H1 (cell line): Measurements from ENCODE around the gene FOXO6. TPM values are rescaled to one million over a fixed set of nuclear protein-coding genes. Genes with fewer than 3 reads are reported as not detected.

Experiments
- CBX8 ChIP-seq: fragments of 300-800, 300-1000 bp; sonication (generic); IDR thresholded peaks from 2 replicates; pipeline ENCODE4 v1.7.1; 2016; ENCODE audit warnings: low read depth, low read length, borderline replicate concordance
- CREB1 ChIP-seq: IDR thresholded peaks from 2 replicates; pipeline ENCODE4 v1.6.1; 2012; ENCODE audit warnings: inconsistent platforms
- JUN ChIP-seq: IDR thresholded peaks from 2 replicates; pipeline ENCODE4 v1.6.1; 2011; ENCODE audit warnings: low read depth, mild to moderate bottlenecking, improper control_type of control experiment, low read length
- MAFK ChIP-seq: IDR thresholded peaks from 2 replicates; pipeline ENCODE4 v1.6.1; 2012; ENCODE audit warnings: low read depth, mild to moderate bottlenecking, improper control_type of control experiment, low read length
- POLR2A ChIP-seq, 2 experiments: IDR thresholded peaks; 1 replicate in 1 of 2; 2 replicates in 1 of 2; pipeline ENCODE4 v1.6.1; 2011; ENCODE audit warnings: low read depth in 2 of 2, low read length in 2 of 2, mild to moderate bottlenecking in 2 of 2; ENCODE audit errors: control extremely low read depth in 1 of 2
- POU5F1 ChIP-seq: IDR thresholded peaks from 2 replicates; pipeline ENCODE4 v1.6.1; 2011; ENCODE audit warnings: low read depth, mild to moderate bottlenecking, low read length, moderate library complexity
- SIN3A ChIP-seq, 2 experiments: IDR thresholded peaks in 1 of 2; conservative IDR thresholded peaks in 1 of 2; 2 replicates each; pipeline ENCODE4 v1.6.1; 2011 to 2012; ENCODE audit warnings: low read length in 2 of 2, improper control_type of control experiment in 1 of 2, low read depth in 1 of 2, mild to moderate bottlenecking in 1 of 2
- SIRT6 ChIP-seq: IDR thresholded peaks from one replicate; pipeline ENCODE4 v1.7.1; 2012; ENCODE audit warnings: low read length, inconsistent platforms
- polyA plus RNA-seq, 7 experiments: library from polyadenylated mRNA; depleted of rRNA in 3 of 7; stranded (reverse) in 5 of 7; unstranded in 2 of 7; fragments of >200 nt in 5 of 7; fragments of 200-250 nt in 2 of 7; gene quantifications; 1 replicate in 5 of 7; 2 replicates in 1 of 7; 4 replicates in 1 of 7; pipeline versions ENCODE4 v1.2.1 to v1.2.3, GENCODE V29; 2011 to 2013; ENCODE audit warnings: missing spikeins in 2 of 7, mixed read lengths in 2 of 7
- total RNA-seq: library from RNA; stranded (reverse); fragmentation: NEBNext Ultra II Directional; extraction: Animal tissue kit (Norgen Biotek cat#: 25700); gene quantifications from 2 replicates; pipeline ENCODE4 v1.2.1, GENCODE V29; 2021

The FOXO6 gene
- total and polyA plus RNA-seq, 2 of the 8 experiments (the other 6 are each of a cell fraction or from before 2014, with no cell fraction given), result 0.59 to 3.0 TPM

DNA sequence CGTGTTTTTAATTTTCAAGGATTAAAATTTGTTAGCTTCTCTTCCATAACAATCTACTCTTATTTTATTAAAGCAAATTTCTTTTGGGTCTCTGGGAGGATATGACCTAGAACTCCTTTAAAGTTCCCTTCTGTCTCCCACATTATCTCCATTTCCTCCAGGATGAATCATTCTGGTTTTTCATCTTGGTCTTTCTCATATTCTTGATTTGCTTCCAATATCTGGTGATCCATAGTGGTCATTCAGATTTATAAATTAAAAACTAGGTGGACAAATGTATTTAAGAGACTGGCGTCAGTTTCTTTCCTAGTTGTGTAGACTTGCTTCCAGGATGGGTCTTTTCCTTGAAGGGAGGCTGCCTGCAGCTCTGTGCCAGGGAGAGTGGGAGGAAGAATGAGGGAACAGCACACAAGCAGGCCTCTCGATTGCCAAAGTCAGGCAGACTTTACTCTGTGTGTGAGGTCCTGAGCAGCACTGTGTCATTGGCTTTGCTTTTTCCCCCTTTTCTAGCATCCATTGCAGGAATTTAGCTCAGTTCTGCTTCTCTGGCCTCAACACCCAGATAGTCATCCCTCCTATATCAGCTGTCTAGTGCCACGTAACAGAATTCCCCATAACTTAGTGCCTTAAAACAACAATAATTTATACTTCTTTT is 48.1 kb upstream of the FOXO6 start (continued):
- no peak for TF ChIP-seq POU5F1
- TF ChIP-seq JUN, result no peak
- TF ChIP-seq SIRT6, result no peak
- no peak for TF ChIP-seq CREB1
- TF ChIP-seq MAFK, result no peak
- no peak for TF ChIP-seq POLR2A (IDR thresholded peaks at IDR 0.05; ENCODE audit: control extremely low read depth in 1 of 2, low read depth in 2 of 2, low read length in 2 of 2)
- TF ChIP-seq CBX8, result no peak
- TF ChIP-seq SIN3A (conservative IDR thresholded peaks at IDR 0.05 in 1 of 2, IDR thresholded peaks at IDR 0.05 in 1 of 2; ENCODE audit: low read depth in 1 of 2, low read length in 2 of 2), result no peak
- TF ChIP-seq, all 59 proteins: peak for 0
